Left lobe of liver (tissue), 2 donors: ENCODE results near the gene CLDN19. TPM values are rescaled to one million over a fixed set of nuclear protein-coding genes. Genes with fewer than 3 reads are reported as not detected.
A peak's percentile ranks its signal among the peaks of the same experiment; 100 is the strongest.
"Not testable (repeated sequence)": the region's sequence is repeated elsewhere in the genome, so short reads cannot be mapped to it uniquely, and the experiment has no call there.

Source experiments
- ATAC-seq: fragments of 200-7000 bp; cut with Tn5 transposase; one replicate; pipeline ENCODE4 v1.9.1; 2020; ENCODE audit warnings: mild to moderate bottlenecking, moderate library complexity
- DNase-seq: peaks from one replicate; pipeline ENCODE4 v3.0.0-alpha.2; 2020; ENCODE audit warnings: low spot score
- total RNA-seq: library from RNA; stranded (reverse); gene quantifications from one replicate; pipeline ENCODE4 v1.2.1, GENCODE V29; 2021
- donor health status: DM: no; HTN: no; CAD: no; lungs with moderate emphysema.
- donor health status: DM: no; HTN: yes; CAD: no.

CLDN19 gene
- total RNA-seq, 1 donor from 2014 or later: not detected

- not testable (repeated sequence) for DNase-seq, ATAC-seq
These were observed 25.6 kb downstream of the CLDN19 start for GRCh38 chr1:42714441-42714840.

- DNase-seq: no peak
- no peak for ATAC-seq
These were observed 26.7 kb downstream of the CLDN19 start for GRCh38 chr1:42713293-42713692.

- ATAC-seq: peak; percentile 60
- DNase-seq: not testable (repeated sequence)
These were observed 27.2 kb downstream of the CLDN19 start for GRCh38 chr1:42712808-42713207.

GRCh38 chr1:42703888-42704464, 36.1 kb downstream of the CLDN19 start:
- ATAC-seq (no peak), DNase-seq (no peak)

- no peak for DNase-seq
- ATAC-seq: no peak
These were observed 40.0 kb downstream of the CLDN19 start for GRCh38 chr1:42700006-42700405.

- no peak for ATAC-seq
These were observed 41.8 kb downstream of the CLDN19 start for GRCh38 chr1:42698081-42698813.

GRCh38 chr1:42692911-42693310, 47.1 kb downstream of the CLDN19 start:
- peak; percentile 51 for ATAC-seq

More at GRCh38 chr1:42698081-42698813, 41.8 kb downstream of the CLDN19 start:
- no peak for DNase-seq

GRCh38 chr1:42692461-42692860, 47.6 kb downstream of the CLDN19 start:
- no peak for DNase-seq
- ATAC-seq: peak; percentile 81

More at GRCh38 chr1:42692911-42693310, 47.1 kb downstream of the CLDN19 start:
- no peak for DNase-seq

GRCh38 chr1:42691157-42691498, 48.9 kb downstream of the CLDN19 start:
- DNase-seq (no peak), ATAC-seq (no peak)

- DNase-seq: no peak
- ATAC-seq: no peak
These were observed 49.4 kb downstream of the CLDN19 start for GRCh38 chr1:42690477-42691156.

- no peak for ATAC-seq
- no peak for DNase-seq
These were observed 50.1 kb downstream of the CLDN19 start for GRCh38 chr1:42689912-42690311.

- ATAC-seq (no peak), DNase-seq (no peak)
These were observed 53.6 kb downstream of the CLDN19 start for GRCh38 chr1:42686418-42686817.

- no peak for DNase-seq
- ATAC-seq: no peak
These were observed 55.9 kb downstream of the CLDN19 start for GRCh38 chr1:42684139-42684538.

Other genes with a start within 250 kb of the CLDN19 start
- gene PPIH, start 81.8 kb downstream of the CLDN19 start, total RNA-seq: 7.7 TPM
- 183 TPM for gene YBX1, start 57.8 kb downstream of the CLDN19 start, total RNA-seq
- 26.5 TPM for gene P3H1, start 26.8 kb upstream of the CLDN19 start, total RNA-seq
- gene C1orf50, start 27.0 kb upstream of the CLDN19 start, total RNA-seq: 4.0 TPM
- gene TMEM269, start 44.8 kb upstream of the CLDN19 start, total RNA-seq: 0.08 TPM
- gene ERMAP, start 76.9 kb upstream of the CLDN19 start, total RNA-seq: 15.1 TPM
- 6.9 TPM for gene SVBP, start 77.2 kb upstream of the CLDN19 start, total RNA-seq
- gene ZNF691, start 106.4 kb upstream of the CLDN19 start, total RNA-seq: 6.8 TPM
- 9.5 TPM for gene SLC2A1, start 218.6 kb upstream of the CLDN19 start, total RNA-seq